ENCODE measurements around the gene KLRB1.
"Not testable (repeated sequence)": the region's sequence is repeated elsewhere in the genome, so short reads cannot be mapped to it uniquely, and the experiment has no call there.

DNA sequence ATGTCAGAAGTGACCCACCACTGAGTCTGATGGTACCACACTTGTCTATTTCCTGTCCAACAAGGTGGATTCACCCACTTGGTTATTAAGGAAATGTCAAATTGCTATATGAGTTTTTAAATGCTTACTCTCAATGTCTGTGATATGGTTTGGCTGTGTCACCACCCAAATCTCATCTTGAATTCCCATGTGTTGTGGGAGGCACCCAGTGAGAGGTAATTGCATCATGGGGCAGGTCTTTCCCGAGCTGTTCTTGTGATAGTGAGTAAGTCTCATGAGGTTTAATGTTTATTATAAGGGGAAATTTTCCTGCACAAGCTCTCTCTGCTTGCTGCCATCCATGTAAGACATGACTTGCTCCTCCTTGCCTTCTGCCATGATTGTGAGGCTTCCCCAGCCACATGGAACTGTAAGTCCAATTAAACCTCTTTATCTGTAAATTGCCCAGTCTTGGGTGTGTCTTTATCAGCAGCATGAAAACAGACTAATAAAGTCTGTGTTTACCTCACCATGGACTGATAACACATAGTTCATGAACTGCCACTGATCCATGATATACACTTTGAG is 37.4 kb upstream of the KLRB1 start:
- TF ChIP-seq, protein P1, sequence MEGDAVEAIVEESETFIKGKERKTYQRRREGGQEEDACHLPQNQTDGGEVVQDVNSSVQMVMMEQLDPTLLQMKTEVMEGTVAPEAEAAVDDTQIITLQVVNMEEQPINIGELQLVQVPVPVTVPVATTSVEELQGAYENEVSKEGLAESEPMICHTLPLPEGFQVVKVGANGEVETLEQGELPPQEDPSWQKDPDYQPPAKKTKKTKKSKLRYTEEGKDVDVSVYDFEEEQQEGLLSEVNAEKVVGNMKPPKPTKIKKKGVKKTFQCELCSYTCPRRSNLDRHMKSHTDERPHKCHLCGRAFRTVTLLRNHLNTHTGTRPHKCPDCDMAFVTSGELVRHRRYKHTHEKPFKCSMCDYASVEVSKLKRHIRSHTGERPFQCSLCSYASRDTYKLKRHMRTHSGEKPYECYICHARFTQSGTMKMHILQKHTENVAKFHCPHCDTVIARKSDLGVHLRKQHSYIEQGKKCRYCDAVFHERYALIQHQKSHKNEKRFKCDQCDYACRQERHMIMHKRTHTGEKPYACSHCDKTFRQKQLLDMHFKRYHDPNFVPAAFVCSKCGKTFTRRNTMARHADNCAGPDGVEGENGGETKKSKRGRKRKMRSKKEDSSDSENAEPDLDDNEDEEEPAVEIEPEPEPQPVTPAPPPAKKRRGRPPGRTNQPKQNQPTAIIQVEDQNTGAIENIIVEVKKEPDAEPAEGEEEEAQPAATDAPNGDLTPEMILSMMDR (optimal IDR thresholded peaks at IDR 0.05 in 1 of 3, IDR thresholded peaks at IDR 0.05 in 1 of 3, conservative IDR thresholded peaks at IDR 0.05 in 1 of 3; ENCODE audit: extremely low read depth in 1 of 3, insufficient read depth in 2 of 3, low read length in 3 of 3) = not testable (repeated sequence)
- not testable (repeated sequence) for TF ChIP-seq EZH2 (IDR thresholded peaks at IDR 0.05; ENCODE audit: low read length)
